ENCODE measurements around the gene WDCP.

Gene WDCP

DNA sequence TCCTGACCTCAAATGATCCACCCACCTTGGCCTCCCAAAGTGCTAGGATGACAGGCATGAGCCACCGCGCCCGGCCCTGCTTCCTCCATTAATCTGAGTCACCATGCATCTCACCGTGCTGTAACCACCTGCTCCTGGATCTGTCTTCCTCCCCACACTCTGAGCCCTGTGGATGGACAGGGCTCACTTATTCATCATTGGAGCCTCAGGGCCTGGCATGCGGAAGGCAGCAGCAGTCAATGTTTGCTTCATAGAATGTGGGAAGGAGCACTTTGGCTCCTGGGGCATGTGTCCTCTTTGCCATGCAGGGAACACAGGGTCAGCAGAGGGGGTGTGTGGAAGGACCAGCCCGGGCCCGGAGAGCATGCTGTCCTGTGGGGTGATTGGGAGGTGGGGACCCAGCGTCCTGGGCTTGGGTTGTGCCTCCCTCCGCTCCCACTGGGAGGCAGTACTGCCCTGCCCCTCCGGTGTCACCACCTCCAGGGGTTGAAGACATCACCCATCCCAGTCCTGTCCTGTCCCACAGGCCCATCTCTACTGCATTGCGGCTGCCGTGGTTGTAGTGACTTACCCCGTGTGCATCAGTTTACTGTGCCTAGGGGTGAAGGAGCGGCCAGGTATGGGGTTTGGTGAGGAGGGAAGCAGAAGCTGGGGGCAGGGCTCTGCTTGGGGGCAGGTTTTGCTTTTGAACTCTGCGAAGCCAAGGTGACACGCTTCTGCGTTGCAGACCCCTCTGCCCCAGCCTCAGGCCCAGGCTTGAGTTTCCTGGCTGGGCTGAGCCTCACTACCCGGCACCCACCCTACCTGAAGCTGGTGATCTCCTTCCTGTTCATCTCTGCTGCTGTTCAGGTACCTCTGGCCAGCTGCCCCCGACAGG, 25.8 kb downstream of the WDCP start:
- no peak for DNase-seq (ENCODE audit: low read depth)
- no peak overlapping the region for H3K4me3 ChIP-seq (ENCODE audit: low read length)
- TF ChIP-seq, protein P1, sequence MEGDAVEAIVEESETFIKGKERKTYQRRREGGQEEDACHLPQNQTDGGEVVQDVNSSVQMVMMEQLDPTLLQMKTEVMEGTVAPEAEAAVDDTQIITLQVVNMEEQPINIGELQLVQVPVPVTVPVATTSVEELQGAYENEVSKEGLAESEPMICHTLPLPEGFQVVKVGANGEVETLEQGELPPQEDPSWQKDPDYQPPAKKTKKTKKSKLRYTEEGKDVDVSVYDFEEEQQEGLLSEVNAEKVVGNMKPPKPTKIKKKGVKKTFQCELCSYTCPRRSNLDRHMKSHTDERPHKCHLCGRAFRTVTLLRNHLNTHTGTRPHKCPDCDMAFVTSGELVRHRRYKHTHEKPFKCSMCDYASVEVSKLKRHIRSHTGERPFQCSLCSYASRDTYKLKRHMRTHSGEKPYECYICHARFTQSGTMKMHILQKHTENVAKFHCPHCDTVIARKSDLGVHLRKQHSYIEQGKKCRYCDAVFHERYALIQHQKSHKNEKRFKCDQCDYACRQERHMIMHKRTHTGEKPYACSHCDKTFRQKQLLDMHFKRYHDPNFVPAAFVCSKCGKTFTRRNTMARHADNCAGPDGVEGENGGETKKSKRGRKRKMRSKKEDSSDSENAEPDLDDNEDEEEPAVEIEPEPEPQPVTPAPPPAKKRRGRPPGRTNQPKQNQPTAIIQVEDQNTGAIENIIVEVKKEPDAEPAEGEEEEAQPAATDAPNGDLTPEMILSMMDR (conservative IDR thresholded peaks at IDR 0.05; ENCODE audit: low read depth, low read length) = peak; percentile 37

DNA sequence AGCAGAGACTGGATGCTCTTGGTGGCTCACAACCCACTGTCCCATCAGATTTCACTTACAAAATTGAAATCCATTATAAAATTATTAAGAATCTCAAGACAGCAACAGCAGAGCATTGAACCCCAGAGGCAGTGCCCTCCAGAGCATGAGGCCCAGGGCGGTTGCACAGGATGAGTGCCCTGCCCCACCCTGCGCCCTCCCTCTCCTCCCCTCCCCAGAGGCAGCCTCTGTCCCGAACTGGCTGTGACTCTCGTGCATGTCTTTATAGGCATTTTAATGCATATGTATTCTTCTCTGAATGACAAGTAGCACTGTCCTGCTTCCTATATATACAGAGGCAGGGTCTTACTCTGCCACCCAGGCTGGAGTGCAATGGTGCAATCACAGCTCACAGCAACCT, 26.9 kb downstream of the WDCP start:
- TF ChIP-seq, protein P1 (conservative IDR thresholded peaks at IDR 0.05; ENCODE audit: low read depth, low read length) = no peak
- no peak for DNase-seq (ENCODE audit: low read depth)
- H3K4me3 ChIP-seq (ENCODE audit: low read length) = no peak overlapping the region

DNA sequence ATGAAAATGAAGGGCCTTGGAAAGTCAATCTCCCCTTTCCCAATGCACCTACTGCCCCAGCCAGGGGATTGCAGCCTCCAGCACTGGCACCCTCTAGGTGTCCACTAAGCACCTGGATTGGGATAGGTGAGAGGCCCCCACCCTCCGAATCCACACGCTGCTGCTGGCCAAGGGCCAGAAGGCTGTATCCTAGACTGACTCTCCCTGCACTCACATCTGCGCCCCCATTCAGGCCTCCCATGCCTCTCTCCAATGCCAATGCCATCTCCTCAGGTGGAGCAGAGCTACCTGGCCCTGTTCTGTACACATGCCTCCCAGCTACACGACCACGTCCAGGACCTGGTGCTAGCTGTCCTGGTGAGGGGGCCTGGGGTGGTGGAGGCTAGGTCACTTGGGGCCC, 27.5 kb downstream of the WDCP start:
- no peak overlapping the region for H3K4me3 ChIP-seq (ENCODE audit: low read length)
- DNase-seq (ENCODE audit: low read depth) = no peak
- TF ChIP-seq, protein P1 (conservative IDR thresholded peaks at IDR 0.05; ENCODE audit: low read depth, low read length) = no peak

DNA sequence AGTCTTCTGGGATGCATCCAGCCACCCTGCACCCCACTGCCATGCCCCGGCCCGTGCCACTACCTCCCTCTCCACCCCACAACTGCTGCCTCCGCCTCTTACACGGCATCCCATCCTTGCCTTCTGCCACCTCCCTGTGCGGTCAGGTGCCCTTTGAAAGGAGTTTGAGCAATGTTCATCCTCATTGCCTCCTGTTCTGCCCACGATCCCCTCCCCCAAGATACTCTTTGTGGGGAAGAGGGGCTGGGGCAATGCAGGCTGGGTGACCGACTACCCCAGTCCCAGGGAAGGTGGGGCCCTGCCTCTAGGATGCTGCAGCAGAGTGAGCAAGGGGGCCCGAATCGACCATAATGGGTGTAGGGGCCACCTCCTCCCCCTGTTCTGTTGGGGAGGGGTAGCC, 28.9 kb downstream of the WDCP start:
- H3K4me3 ChIP-seq (ENCODE audit: low read length) = no peak overlapping the region
- TF ChIP-seq, protein P1 (conservative IDR thresholded peaks at IDR 0.05; ENCODE audit: low read depth, low read length) = no peak
- no peak for DNase-seq (ENCODE audit: low read depth)

DNA sequence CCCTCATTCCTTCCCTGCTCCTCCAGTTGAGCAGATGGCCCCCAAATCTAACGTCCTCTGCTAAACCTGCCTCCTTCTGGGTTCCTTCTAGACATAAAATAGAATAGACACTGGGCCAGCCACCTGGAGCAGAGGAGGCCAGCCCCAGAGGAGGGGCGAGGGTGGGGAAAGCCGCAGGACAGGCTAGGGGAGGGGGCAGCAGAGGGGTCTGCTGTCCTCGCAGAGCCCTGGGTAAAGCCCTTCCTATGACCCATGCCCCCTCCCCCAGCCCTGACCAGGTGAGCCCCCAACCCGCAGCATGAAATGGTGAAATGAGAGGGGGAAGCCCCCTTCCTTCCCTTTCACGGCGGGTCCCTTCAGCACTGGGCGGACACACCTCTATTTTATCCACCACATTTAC, 29.5 kb downstream of the WDCP start:
- no peak overlapping the region for H3K4me3 ChIP-seq (ENCODE audit: low read length)
- TF ChIP-seq, protein P1 (conservative IDR thresholded peaks at IDR 0.05; ENCODE audit: low read depth, low read length) = no peak
- no peak for DNase-seq (ENCODE audit: low read depth)

DNA sequence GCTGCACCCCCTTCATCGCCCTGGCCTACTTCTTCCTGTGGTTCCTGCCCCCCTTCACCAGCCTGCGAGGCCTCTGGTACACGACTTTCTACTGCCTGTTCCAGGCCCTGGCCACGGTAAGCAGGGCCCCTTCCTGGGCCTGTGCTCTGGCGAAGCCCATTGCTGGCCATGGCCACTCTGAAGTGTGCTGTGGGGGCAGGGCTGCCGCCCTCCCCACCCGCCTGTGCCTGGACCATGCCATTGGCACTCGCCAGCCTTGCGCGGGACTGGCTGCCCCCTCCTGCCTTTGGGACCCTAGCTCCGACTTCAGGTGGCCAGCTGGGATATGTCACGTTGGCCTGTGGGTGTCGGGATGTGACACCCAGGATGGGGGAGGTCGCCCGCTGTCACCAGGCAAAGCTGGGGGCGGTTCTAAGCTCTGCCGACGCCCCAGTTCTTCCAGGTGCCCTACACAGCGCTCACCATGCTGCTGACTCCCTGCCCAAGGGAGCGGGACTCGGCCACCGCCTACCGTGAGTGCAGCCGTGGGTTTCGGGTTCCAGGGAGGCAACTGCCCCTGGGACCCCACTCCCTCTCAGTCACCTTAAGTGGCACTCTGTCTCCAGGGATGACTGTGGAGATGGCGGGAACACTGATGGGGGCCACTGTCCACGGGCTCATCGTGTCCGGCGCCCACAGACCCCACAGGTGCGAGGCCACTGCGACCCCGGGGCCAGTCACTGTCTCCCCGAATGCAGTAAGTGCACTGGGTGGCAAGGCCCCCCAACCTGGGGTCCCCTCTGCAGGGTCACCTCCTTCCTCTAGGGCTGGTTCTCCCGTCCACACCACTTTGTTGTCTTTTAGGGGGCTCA, 30.1 kb downstream of the WDCP start:
- TF ChIP-seq, protein P1 (conservative IDR thresholded peaks at IDR 0.05; ENCODE audit: low read depth, low read length) = no peak
- DNase-seq (ENCODE audit: low read depth) = no peak
- H3K4me3 ChIP-seq (ENCODE audit: low read length) = no peak overlapping the region

All from retinal pigment epithelial cell (primary cell).